Measurements from ENCODE around the gene SLC25A13. TPM values are rescaled to one million over a fixed set of nuclear protein-coding genes. Genes with fewer than 3 reads are reported as not detected.

SLC25A13 gene
- total and polyA plus RNA-seq, 2 of the 8 experiments (the other 6 are each of a cell fraction or from before 2014, with no cell fraction given) = 30.8 to 85.4 TPM

GRCh38 chr7:96218664-96219243, 103.1 kb downstream of the SLC25A13 start:
- H3K23ac ChIP-seq (ENCODE audit: insufficient read length) = no peak overlapping the region
- H3K4me3 ChIP-seq (ENCODE audit: extremely low read depth in 1 of 4, insufficient read depth in 2 of 4, low read depth in 3 of 4, low read length in 4 of 4) = no peak overlapping the region
- no peak overlapping the region for H3K56ac ChIP-seq (replicated peaks; ENCODE audit: insufficient read length, low read depth, low read length)
- peaks cover 0 to 3% of the 10 kb centered on the region in 2 experiments for H4K20me1 ChIP-seq (replicated peaks in 1 of 2; ENCODE audit: control insufficient read depth in 1 of 2, insufficient read depth in 2 of 2, low read length in 2 of 2)
- H3K79me2 ChIP-seq (ENCODE audit: control insufficient read depth in 1 of 2, insufficient read depth in 2 of 2, low read length in 2 of 2) = 0 out of 4 replicates have a peak, but pooled peaks cover 0 to 4% of the 10 kb centered on the region in 2 experiments
- H3K4me2 ChIP-seq (ENCODE audit: insufficient read depth in 1 of 2, low read depth in 2 of 2, low read length in 2 of 2) = no peak overlapping the region
- no peak overlapping the region for H3K9ac ChIP-seq (replicated peaks in 1 of 4; ENCODE audit: extremely low read depth in 1 of 4, low read depth in 3 of 4, low read length in 3 of 4)
- no peak overlapping the region for H2BK12ac ChIP-seq (ENCODE audit: low read depth, low read length)
- no peaks in the 10 kb centered on the region for H3K27me3 ChIP-seq (replicated peaks in 1 of 4; ENCODE audit: control insufficient read depth in 3 of 4, extremely low read depth in 1 of 4, insufficient read depth in 3 of 4, low read length in 3 of 4)
- H3K79me1 ChIP-seq (ENCODE audit: low read depth, low read length) = 0 out of 2 replicates have a peak, but pooled peaks cover 2% of the 10 kb centered on the region
- no peak for FAIRE-seq
- H4K91ac ChIP-seq (replicated peaks; ENCODE audit: insufficient read length, low read length) = no peak overlapping the region
- H3K14ac ChIP-seq (ENCODE audit: insufficient read length) = no peak overlapping the region
- H2AK5ac ChIP-seq (ENCODE audit: low read depth, low read length) = no peak overlapping the region
- no peak overlapping the region for H4K5ac ChIP-seq (ENCODE audit: insufficient read length, low read depth, low read length)
- POLR2A ChIA-PET (ENCODE audit: partially characterized antibody) = no interaction called here
- H2BK15ac ChIP-seq (ENCODE audit: low read length) = no peak overlapping the region
- no peak overlapping the region for H2BK5ac ChIP-seq (ENCODE audit: low read depth, low read length)
- H3K4ac ChIP-seq (replicated peaks; ENCODE audit: insufficient read length, low read depth, low read length) = no peak overlapping the region
- no peak overlapping the region for H3K27ac ChIP-seq (ENCODE audit: low read depth, low read length)
- no peaks in the 10 kb centered on the region for H3K36me3 ChIP-seq (ENCODE audit: control insufficient read depth in 2 of 4, insufficient read depth in 4 of 4, low read length in 3 of 4)
- CTCF ChIA-PET (ENCODE audit: partially characterized antibody) = interaction anchor here (0.6 to 1.0 kb wide), 2 partner anchors 134 to 142 kb away, joined by 3 read pairs; no protein-coding TSS in a partner anchor
- H3K9me3 ChIP-seq (ENCODE audit: insufficient read depth in 2 of 2, low read depth in 1 of 2, low read length in 1 of 2) = 0 out of 4 replicates have a peak, but pooled peaks cover 0 to 2% of the 10 kb centered on the region in 2 experiments
- DNase-seq (ENCODE audit: low read depth in 1 of 2, low spot score in 2 of 2) = no peak
- H3K18ac ChIP-seq (ENCODE audit: extremely low read depth, low read length) = no peak overlapping the region
- no peak overlapping the region for H4K8ac ChIP-seq (ENCODE audit: extremely low read depth, insufficient read depth, low read length)
- no peaks in the 10 kb centered on the region for H3K4me1 ChIP-seq (replicated peaks in 1 of 4; ENCODE audit: control insufficient read depth in 3 of 4, insufficient read depth in 4 of 4, low read length in 3 of 4)
- no peak overlapping the region for H2AFZ ChIP-seq (ENCODE audit: low read length)
- no peaks in the 10 kb centered on the region for H3K23me2 ChIP-seq (ENCODE audit: low read depth, low read length)
- WGBS, 2 experiments (ENCODE audit: extremely low coverage in 1 of 2, insufficient coverage in 1 of 2, insufficient read length in 1 of 2, insufficient replicate concordance in 2 of 2, low coverage in 1 of 2, low lambda C conversion rate in 2 of 2, missing lambda C conversion rate in 1 of 2) = 68% methylated on average over 4 of the region's 4 CpGs; no CpG with 5 or more reads in 1 of the 2 experiments
- no peak overlapping the region for H2BK120ac ChIP-seq (replicated peaks; ENCODE audit: low read depth, low read length)
- no peak overlapping the region for H2BK20ac ChIP-seq (ENCODE audit: low read length)
- TF ChIP-seq RBBP5 (IDR thresholded peaks at IDR 0.05; ENCODE audit: borderline replicate concordance, low read depth, low read length) (no peak), CREB1 (IDR thresholded peaks at IDR 0.05) (no peak), CEBPB (IDR thresholded peaks at IDR 0.05; ENCODE audit: low read depth, low read length) (no peak), KDM1A (IDR thresholded peaks at IDR 0.05; ENCODE audit: borderline replicate concordance, low read length) (no peak), SP4 (IDR thresholded peaks at IDR 0.05; ENCODE audit: low read length) (no peak), ZNF274 (IDR thresholded peaks at IDR 0.05; ENCODE audit: borderline replicate concordance, extremely low read depth, low read length) (no peak), CTBP2 (IDR thresholded peaks at IDR 0.05; ENCODE audit: borderline replicate concordance, insufficient read depth, insufficient read length, low read length) (no peak), TBP (IDR thresholded peaks at IDR 0.05; ENCODE audit: low read depth, low read length) (no peak), CBX5 (IDR thresholded peaks at IDR 0.05; ENCODE audit: low read depth, low read length) (no peak), GTF2F1 (IDR thresholded peaks at IDR 0.05; ENCODE audit: borderline replicate concordance, low read depth, low read length) (no peak), KDM4A (IDR thresholded peaks at IDR 0.05; ENCODE audit: low read depth, low read length, severe bottlenecking) (no peak), BACH1 (IDR thresholded peaks at IDR 0.05; ENCODE audit: low read length) (no peak)

All from H1 (cell line).